WI38 (cell line): ENCODE data around the gene MEX3D.

ENCODE experiments used
- H3K4me3 ChIP-seq: 2 replicates; pipeline ENCODE4 v1.5.1; 2011; ENCODE audit warnings: low read depth, mild to moderate bottlenecking, control low read depth, low read length
- CTCF ChIP-seq: IDR thresholded peaks from 2 replicates; pipeline ENCODE4 v1.5.1; 2012; ENCODE audit warnings: low read depth, mild to moderate bottlenecking, control low read depth, low read length

Gene MEX3D

GRCh38 chr19:1577090-1577928, 9.2 kb upstream of the MEX3D start:
- TF ChIP-seq CTCF, result no peak
- no peak overlapping the region for H3K4me3 ChIP-seq

- TF ChIP-seq CTCF, result no peak
- H3K4me3 ChIP-seq, result no peak overlapping the region
These were observed 8.3 kb upstream of the MEX3D start for GRCh38 chr19:1576242-1577089.

- TF ChIP-seq CTCF, result no peak
- no peak overlapping the region for H3K4me3 ChIP-seq
These were observed 7.5 kb upstream of the MEX3D start for GRCh38 chr19:1575323-1576241.

- H3K4me3 ChIP-seq, result no peak overlapping the region
- no peak for TF ChIP-seq CTCF
These were observed 6.4 kb upstream of the MEX3D start for GRCh38 chr19:1574354-1575136.

GRCh38 chr19:1572795-1573194, 4.7 kb upstream of the MEX3D start:
- no peak overlapping the region for H3K4me3 ChIP-seq
- TF ChIP-seq CTCF, result no peak

- no peak for TF ChIP-seq CTCF
These were observed 3.2 kb upstream of the MEX3D start for GRCh38 chr19:1571358-1571757.

More at GRCh38 chr19:1571358-1571757, 3.2 kb upstream of the MEX3D start:
- no peak overlapping the region for H3K4me3 ChIP-seq
